ENCODE results near the gene PSMD12. TPM values are rescaled to one million over a fixed set of nuclear protein-coding genes. Genes with fewer than 3 reads are reported as not detected.

Gene PSMD12
- total and polyA plus RNA-seq, 9 of the 15 experiments (the other 6 are each of a cell fraction or from before 2014, with no cell fraction given), result 36.6 to 150 (median 65.5) TPM

- no peak for TF ChIP-seq GTF3C2 (IDR thresholded peaks at IDR 0.05; ENCODE audit: borderline replicate concordance, extremely low read depth, insufficient read length)
- TF ChIP-seq ZNF696 (CRISPR knock-in tag; conservative IDR thresholded peaks at IDR 0.05), result no peak
- no peak for TF ChIP-seq CEBPG (CRISPR knock-in tag; IDR thresholded peaks at IDR 0.05)
- TF ChIP-seq CEBPG (tag; conservative IDR thresholded peaks at IDR 0.05 in 1 of 2, IDR thresholded peaks at IDR 0.05 in 1 of 2), result peak; percentile 28 to 61; a peak in 2 of 4 replicates
- peak; percentile 90 for TF ChIP-seq ESRRA (IDR thresholded peaks at IDR 0.05; ENCODE audit: borderline replicate concordance, low read depth)
- no peak for TF ChIP-seq POLR2AphosphoS5 (IDR thresholded peaks at IDR 0.05; ENCODE audit: control insufficient read depth, insufficient read depth, low read depth, low read length)
- TF ChIP-seq ATF3 (IDR thresholded peaks at IDR 0.05), result peak; percentile 68
- no peak for TF ChIP-seq ATF3 (CRISPR knock-in tag; conservative IDR thresholded peaks at IDR 0.05)
- peak; percentile 21; the same call in 1 of the 2 replicates for TF ChIP-seq REST (IDR thresholded peaks at IDR 0.05; ENCODE audit: borderline replicate concordance)
- TF ChIP-seq REST (CRISPR knock-in tag; IDR thresholded peaks at IDR 0.05; ENCODE audit: low read depth), result no peak
- no peak for TF ChIP-seq RB1 (IDR thresholded peaks at IDR 0.05; ENCODE audit: low read depth)
- TF ChIP-seq KAT8 (IDR thresholded peaks at IDR 0.05; ENCODE audit: low read depth), result no peak
- no peak for TF ChIP-seq NR0B1 (IDR thresholded peaks at IDR 0.05; ENCODE audit: partially characterized antibody)
Observed at GRCh38 chr17:67359960-67360791, 6.2 kb downstream of the PSMD12 start (continued).

All from K562 (cell line).